HepG2 (cell line): ENCODE results near the gene SMYD4.

Experiments used
- DPF2 ChIP-seq: sonication (generic); formaldehyde crosslinking; IDR thresholded peaks from 2 replicates; pipeline ENCODE4 v1.4.0; 2020; ENCODE audit warnings: mild to moderate bottlenecking, low read depth, missing genetic modification reagents, borderline replicate concordance
- HMGXB4 ChIP-seq, 2 experiments: sonication (generic) in 1 of 2; formaldehyde crosslinking in 1 of 2; IDR thresholded peaks; 2 replicates each; pipeline versions ENCODE4 v1.4.0 to v1.6.1; 2018 to 2020; ENCODE audit warnings: missing genetic modification reagents in 2 of 2, borderline replicate concordance in 1 of 2, low read depth in 1 of 2, mild to moderate bottlenecking in 1 of 2, missing biosample characterization in 1 of 2
- NFE2L1 ChIP-seq: sonication (generic); formaldehyde crosslinking; IDR thresholded peaks from 2 replicates; pipeline ENCODE4 v1.4.0; 2020; ENCODE audit warnings: missing genetic modification reagents, mild to moderate bottlenecking, borderline replicate concordance
- POLR2A ChIP-seq, 2 experiments: IDR thresholded peaks; 2 replicates each; pipeline ENCODE4 v1.6.1; 2011; ENCODE audit warnings: low read depth in 2 of 2, low read length in 2 of 2, mild to moderate bottlenecking in 1 of 2, moderate library complexity in 1 of 2; ENCODE audit not compliant: insufficient read depth in 1 of 2
- POLR2AphosphoS5 ChIP-seq: IDR thresholded peaks from 2 replicates; pipeline ENCODE4 v1.6.1; 2012; ENCODE audit warnings: low read depth, low read length
- RBM39 ChIP-seq: fragments of 200-400 bp; formaldehyde crosslinking; IDR thresholded peaks from one replicate; pipeline ENCODE4 v1.6.1; 2018; ENCODE audit warnings: antibody characterized with exemption, mild to moderate bottlenecking, low read depth, low read length; ENCODE audit not compliant: poor library complexity, severe bottlenecking
- RFX1 ChIP-seq: fragments of 450-650 bp; IDR thresholded peaks from 2 replicates; pipeline ENCODE4 v1.6.1; 2017
- ZNF879 ChIP-seq: sonication (generic); formaldehyde crosslinking; IDR thresholded peaks from 2 replicates; pipeline ENCODE4 v1.8.1; 2023; ENCODE audit warnings: missing genetic modification reagents

- TF ChIP-seq DPF2 (CRISPR knock-in tag) (no peak), POLR2A (IDR thresholded peaks at IDR 0.05; ENCODE audit: insufficient read depth in 1 of 2, low read depth in 2 of 2, low read length in 2 of 2) (no peak), HMGXB4 (CRISPR knock-in tag; IDR thresholded peaks at IDR 0.05; ENCODE audit: borderline replicate concordance in 1 of 2, low read depth in 1 of 2) (no peak), POLR2AphosphoS5 (no peak), RBM39 (no peak), ZNF879 (CRISPR knock-in tag) (no peak), RFX1 (no peak), NFE2L1 (CRISPR knock-in tag) (no peak)
These were observed 498 bp downstream of the SMYD4 start for GRCh38 chr17:1829216-1829591.
